Right atrium auricular region (tissue), 2 donors: ENCODE measurements around the gene HES2. TPM values are rescaled to one million over a fixed set of nuclear protein-coding genes. Genes with fewer than 3 reads are reported as not detected.

Source experiments
- DNase-seq: peaks from one replicate; pipeline ENCODE4 v3.0.0-alpha.2; 2019; ENCODE audit warnings: low spot score
- H3K27ac ChIP-seq, 2 donors: fragments of 200-600 bp; sonication (generic); 1 replicate in 1 of 2; 2 replicates in 1 of 2; pipeline ENCODE4 v1.5.1; 2016 to 2019
- H3K27me3 ChIP-seq, 2 donors: fragments of 200-600 bp; sonication (generic); one replicate each; pipeline versions ENCODE4 v1.5.1 to v1.6.0; 2017 to 2019
- H3K36me3 ChIP-seq: fragments of 200-600 bp; sonication (generic); one replicate; pipeline ENCODE4 v1.5.1; 2016
- H3K4me1 ChIP-seq, 2 donors: fragments of 200-600 bp; sonication (generic); one replicate each; pipeline versions ENCODE4 v1.5.1 to v1.6.0; 2017 to 2019
- H3K4me3 ChIP-seq, 2 donors: fragments of 200-600 bp; sonication (generic); 1 replicate in 1 of 2; 2 replicates in 1 of 2; pipeline ENCODE4 v1.5.1; 2017 to 2019; ENCODE audit warnings: mild to moderate bottlenecking in 1 of 2, moderate library complexity in 1 of 2
- H3K9me3 ChIP-seq, 2 donors: fragments of 200-600 bp; sonication (generic); one replicate each; pipeline ENCODE4 v1.5.1; 2019
- total RNA-seq, 2 donors: library from RNA; depleted of rRNA; stranded (reverse); fragments of >200 nt; gene quantifications; one replicate each; pipeline ENCODE4 v1.1.0, GENCODE V29; 2016
- TF ChIP-seq, protein P1 (sequence below), 2 donors: fragments of 200-600 bp; sonication (generic); IDR thresholded peaks; one replicate each; pipeline ENCODE4 v1.5.1; 2019; ENCODE audit warnings: antibody characterized with exemption in 2 of 2

The HES2 gene
- total RNA-seq, 2 donors from 2014 or later, result not detected

GRCh38 chr1:6444377-6444776 lies 24.7 kb upstream of the HES2 start:
- H3K9me3 ChIP-seq, result no peaks in the 10 kb centered on the region
- TF ChIP-seq, protein P1, sequence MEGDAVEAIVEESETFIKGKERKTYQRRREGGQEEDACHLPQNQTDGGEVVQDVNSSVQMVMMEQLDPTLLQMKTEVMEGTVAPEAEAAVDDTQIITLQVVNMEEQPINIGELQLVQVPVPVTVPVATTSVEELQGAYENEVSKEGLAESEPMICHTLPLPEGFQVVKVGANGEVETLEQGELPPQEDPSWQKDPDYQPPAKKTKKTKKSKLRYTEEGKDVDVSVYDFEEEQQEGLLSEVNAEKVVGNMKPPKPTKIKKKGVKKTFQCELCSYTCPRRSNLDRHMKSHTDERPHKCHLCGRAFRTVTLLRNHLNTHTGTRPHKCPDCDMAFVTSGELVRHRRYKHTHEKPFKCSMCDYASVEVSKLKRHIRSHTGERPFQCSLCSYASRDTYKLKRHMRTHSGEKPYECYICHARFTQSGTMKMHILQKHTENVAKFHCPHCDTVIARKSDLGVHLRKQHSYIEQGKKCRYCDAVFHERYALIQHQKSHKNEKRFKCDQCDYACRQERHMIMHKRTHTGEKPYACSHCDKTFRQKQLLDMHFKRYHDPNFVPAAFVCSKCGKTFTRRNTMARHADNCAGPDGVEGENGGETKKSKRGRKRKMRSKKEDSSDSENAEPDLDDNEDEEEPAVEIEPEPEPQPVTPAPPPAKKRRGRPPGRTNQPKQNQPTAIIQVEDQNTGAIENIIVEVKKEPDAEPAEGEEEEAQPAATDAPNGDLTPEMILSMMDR (IDR thresholded peaks at IDR 0.05), result no peak
- DNase-seq, result no peak
- H3K36me3 ChIP-seq, result no peaks in the 10 kb centered on the region
- no peak overlapping the region for H3K27ac ChIP-seq
- no peak overlapping the region for H3K4me3 ChIP-seq
- peaks cover 14 to 32% of the 10 kb centered on the region in 2 donors for H3K27me3 ChIP-seq
- peaks cover 0 to 35% of the 10 kb centered on the region in 2 donors for H3K4me1 ChIP-seq

DNA sequence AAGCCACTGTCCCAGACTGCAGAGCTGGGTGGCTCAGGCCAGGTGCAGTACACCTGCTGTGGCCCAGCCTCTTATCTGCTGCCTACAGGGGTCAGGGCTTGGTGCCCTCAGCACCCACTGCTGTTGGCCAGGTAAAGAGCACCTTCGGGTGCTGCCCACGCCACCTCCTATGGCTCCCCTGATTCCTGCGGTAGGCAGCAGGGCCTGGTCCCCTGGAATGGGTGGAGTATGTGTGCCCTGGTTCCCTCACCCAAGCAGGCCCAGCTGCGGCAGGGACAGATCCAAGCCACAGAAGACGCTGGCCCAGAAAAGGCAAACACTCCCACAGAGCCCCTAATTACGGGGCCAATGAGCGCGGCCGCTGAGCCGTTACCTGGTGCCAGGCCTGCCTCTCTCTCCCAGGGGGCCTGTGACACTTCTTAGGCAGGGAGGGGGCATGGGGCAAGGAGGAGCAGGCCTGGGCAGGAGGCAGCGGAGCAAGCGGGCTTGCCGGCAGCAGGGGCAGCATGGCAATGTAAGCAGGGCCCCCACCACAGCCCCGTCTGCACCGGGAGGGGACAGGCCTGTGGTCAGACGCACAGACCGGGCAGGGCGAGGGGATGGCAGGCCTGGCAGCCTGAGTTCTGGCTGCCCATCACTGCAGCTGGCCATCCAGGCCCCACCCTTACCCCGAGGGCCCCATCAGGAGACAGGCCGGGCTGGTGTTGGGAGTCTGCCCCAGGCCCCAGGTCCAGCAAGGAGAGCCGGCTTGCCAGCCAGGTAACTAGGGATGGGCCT lies 23.8 kb upstream of the HES2 start:
- no peaks in the 10 kb centered on the region for H3K36me3 ChIP-seq
- no peak overlapping the region for H3K27ac ChIP-seq
- peaks cover 14 to 26% of the 10 kb centered on the region in 2 donors for H3K27me3 ChIP-seq
- H3K9me3 ChIP-seq, result no peaks in the 10 kb centered on the region
- TF ChIP-seq, protein P1 (IDR thresholded peaks at IDR 0.05), result no peak
- H3K4me1 ChIP-seq, result peaks cover 0 to 26% of the 10 kb centered on the region in 2 donors
- DNase-seq, result no peak
- H3K4me3 ChIP-seq, result no peak overlapping the region

DNA sequence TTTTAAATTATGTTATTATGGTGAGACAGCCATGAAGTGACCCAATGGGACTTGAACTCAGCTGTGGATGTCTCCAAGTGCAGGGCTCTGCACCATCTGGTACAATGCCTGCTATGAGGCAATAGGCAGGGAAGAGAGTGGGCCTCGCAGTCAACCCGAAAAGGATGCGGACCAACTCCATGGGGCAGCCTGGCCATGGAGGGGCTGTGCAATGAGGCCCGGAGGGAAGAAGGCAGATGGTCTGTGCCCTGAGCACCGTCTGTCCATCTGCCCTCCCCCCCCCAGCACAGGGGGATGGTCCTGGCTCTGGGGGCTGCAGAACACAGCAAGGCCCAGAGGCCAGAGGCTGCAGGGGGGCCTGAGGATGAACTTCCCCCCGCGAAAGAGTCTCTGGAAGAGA lies 21.9 kb upstream of the HES2 start:
- H3K36me3 ChIP-seq, result no peaks in the 10 kb centered on the region
- H3K4me1 ChIP-seq, result peaks cover 0 to 9% of the 10 kb centered on the region in 2 donors
- H3K27ac ChIP-seq, result no peak overlapping the region
- H3K9me3 ChIP-seq, result no peaks in the 10 kb centered on the region
- no peak overlapping the region for H3K4me3 ChIP-seq
- no peak for DNase-seq
- H3K27me3 ChIP-seq, result peaks cover 3 to 11% of the 10 kb centered on the region in 2 donors
- TF ChIP-seq, protein P1 (IDR thresholded peaks at IDR 0.05), result no peak

GRCh38 chr1:6440198-6441126 lies 20.7 kb upstream of the HES2 start:
- Histone ChIP-seq H3K27me3 (peaks cover 3 to 11% of the 10 kb centered on the region in 2 donors), H3K36me3 (no peaks in the 10 kb centered on the region), H3K27ac (no peak overlapping the region), H3K9me3 (no peaks in the 10 kb centered on the region), H3K4me1 (peaks cover 0 to 9% of the 10 kb centered on the region in 2 donors), H3K4me3 (peak overlapping the region in 1 of 2 donors; percentile 30)
- TF ChIP-seq, protein P1 (IDR thresholded peaks at IDR 0.05), result peak; percentile 23 to 52
- DNase-seq, result no peak

DNA sequence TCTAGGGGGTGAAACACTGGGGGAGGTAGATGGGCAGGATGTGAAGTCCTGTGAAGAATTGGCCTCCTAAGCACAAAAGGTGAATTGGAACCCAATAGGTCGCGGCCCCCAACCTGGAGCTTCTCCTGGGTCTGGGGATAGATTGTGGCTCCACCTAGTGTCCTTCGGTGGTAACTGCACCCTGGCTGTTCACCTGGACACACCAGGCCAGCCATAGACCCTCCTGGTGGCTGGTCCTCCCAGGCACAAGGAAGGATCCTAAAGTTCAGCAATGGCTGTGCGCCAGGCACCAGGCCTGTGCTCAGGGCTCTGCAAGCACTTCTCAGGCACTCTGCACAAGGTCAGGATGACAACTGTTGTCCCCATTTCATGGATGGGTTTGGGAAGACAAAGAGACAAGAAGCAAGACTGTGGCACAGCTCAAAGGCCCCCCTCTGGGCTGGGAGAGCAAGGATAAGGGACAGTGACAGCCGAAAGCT lies 18.4 kb upstream of the HES2 start:
- Histone ChIP-seq H3K36me3 (no peaks in the 10 kb centered on the region), H3K4me3 (no peak overlapping the region), H3K27me3 (peaks cover 3 to 11% of the 10 kb centered on the region in 2 donors), H3K9me3 (no peaks in the 10 kb centered on the region), H3K27ac (no peak overlapping the region), H3K4me1 (peaks cover 0 to 9% of the 10 kb centered on the region in 2 donors)
- TF ChIP-seq, protein P1 (IDR thresholded peaks at IDR 0.05), result peak; percentile 96 to 97
- peak; percentile 67 for DNase-seq
